NCI-H2107 treated with DMSO at 0.1 percent for 48 hours (cell line): Measurements from ENCODE around the gene ABHD3.
"Not testable (repeated sequence)": the region's sequence is repeated elsewhere in the genome, so short reads cannot be mapped to it uniquely, and the experiment has no call there.

Source experiments
- DNase-seq: peaks from one replicate; lab custom pipeline; 2025; ENCODE audit not compliant: unreplicated experiment; lab: John Stamatoyannopoulos, UW

ABHD3 gene

DNA sequence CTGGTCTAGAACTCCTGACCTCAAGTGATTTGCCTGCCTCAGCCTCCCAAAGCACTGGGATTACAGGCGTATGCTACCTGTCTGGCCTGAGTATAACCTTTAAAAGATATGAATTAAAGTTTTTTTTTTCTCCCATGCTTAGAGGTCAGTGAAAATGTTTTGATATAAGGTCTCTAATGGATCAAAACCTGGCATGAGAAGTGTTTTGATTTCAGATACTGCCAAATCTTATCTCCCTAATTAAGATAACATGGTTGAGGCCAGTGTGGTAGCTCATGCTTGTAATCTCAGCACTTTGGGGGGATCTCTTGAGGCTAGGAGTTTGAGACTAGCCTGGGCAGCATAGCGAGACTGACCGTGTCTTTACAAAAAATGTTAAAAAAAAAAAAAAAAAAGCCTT lies 51.2 kb downstream of the ABHD3 start:
- DNase-seq = no peak

DNA sequence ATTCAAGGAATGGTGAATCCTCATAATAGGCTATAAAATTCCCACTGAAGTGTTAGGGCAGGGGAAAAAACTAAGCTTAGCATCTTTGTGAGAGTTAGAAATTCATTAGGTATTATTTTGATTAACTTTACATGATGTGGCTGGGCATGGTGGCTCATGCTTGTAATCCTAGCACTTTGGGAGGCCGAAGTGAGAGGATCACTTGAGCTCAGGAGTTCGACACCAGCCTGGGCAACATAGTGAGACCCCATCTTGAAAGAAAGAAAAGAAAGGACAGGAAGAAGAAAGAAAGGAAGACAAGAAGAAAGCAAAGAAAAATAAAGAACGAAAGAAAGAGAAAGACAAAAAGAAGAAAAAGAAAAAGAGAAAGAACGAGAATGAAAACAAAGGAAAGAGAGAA lies 52.5 kb downstream of the ABHD3 start:
- DNase-seq = no peak

DNA sequence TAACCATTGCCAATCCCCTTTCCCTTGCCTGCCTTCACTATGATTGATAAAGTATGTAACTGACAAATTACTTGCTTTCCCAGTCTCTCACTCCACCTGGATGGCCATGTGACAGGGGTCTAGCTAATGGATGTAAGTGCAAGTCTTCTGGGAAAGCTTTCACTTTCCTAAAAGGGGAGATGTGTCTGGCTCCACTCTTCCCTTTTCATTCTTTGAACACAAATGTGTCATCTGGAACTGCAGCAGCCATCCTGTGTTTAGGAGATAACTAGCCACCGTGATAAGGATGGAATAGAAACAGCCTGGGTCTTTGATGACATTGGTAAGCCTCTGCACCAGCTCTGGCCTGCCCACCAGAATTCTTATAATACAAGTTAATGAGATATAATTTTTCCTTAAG lies 54.3 kb downstream of the ABHD3 start:
- DNase-seq = no peak

DNA sequence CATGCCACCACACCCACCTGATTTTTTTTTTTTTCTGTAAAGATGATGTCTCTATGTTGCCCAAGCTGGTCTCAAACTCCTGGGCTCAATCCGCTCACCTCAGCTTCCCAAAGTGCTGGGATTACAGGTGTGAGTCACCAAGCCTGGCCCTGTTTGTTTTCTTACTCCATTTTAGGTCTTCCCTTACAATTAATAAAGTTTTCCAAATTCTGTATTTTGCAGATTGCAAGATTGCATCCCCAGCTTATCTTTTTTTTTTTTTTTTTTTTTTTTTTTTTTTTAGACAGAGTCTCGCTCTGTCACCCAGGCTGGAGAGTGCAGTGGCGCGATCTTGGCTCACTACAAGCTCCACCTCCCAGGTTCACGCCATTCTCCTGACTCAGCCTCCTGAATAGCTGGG lies 64.2 kb downstream of the ABHD3 start:
- not testable (repeated sequence) for DNase-seq

DNA sequence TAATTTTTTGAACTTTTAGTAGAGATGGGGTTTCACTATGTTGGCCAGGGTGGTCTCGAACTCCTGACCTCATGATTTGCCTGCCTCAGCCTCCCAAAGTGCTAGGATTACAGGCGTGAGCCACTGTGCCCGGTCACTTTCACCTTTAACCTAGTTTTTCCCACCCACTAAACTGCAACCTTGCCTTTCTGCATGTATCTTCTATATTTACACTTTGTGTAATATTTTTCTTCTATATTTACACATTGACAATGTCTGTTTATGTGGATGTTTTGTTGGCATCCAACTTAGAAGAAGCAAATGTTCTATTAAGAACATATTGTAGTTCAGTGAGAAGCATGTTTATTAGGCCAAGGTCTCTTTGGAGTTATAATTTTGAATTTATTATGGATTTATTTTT lies 65.8 kb downstream of the ABHD3 start:
- no peak for DNase-seq

DNA sequence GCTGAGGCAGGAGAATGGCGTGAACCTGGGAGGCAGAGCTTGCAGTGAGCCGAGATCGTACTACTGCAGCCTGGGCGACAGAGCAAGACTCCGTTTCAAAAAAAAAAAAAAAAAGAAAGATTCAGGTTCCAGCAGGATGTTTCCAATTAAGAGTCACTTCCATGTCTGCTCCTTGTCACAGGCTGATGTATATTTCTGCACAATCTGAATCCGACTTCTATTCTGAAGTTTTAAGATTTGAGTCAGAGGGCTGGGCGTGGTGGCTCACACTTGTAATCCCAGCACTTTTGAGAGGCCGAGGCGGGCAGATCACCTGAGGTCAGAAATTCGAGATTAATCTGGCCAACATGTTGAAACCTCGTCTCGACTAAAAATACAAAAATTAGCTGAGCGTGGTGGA lies 67.8 kb downstream of the ABHD3 start:
- DNase-seq = no peak

DNA sequence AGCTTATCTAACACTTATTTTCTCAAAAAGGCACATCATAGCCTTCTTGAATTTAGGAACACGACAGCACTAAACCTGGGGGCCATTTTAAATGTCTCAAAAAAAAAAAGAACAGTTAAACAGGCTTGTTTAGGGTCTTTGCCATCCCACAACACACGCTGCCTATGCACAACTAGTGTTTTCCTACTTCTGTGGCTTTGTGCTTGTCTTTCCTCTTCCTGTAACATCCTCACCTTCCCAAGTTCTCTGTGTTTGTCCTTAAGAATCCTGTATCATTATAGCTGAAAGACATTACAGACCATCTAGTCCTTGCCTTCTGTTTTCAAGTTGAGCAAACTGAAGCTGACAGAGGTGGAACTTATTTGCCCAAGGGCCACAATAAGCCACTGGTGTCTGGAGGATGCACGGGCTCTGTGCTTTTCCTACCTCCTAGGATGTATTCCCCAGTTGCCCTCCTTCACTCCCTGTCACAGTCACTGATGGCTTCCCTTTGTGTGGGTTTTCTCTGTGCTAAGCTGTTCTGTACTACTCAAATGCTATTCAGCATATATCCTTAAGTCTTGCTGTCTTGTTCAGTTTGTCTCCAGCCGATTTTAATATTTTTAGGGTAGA lies 69.9 kb downstream of the ABHD3 start:
- no peak for DNase-seq

DNA sequence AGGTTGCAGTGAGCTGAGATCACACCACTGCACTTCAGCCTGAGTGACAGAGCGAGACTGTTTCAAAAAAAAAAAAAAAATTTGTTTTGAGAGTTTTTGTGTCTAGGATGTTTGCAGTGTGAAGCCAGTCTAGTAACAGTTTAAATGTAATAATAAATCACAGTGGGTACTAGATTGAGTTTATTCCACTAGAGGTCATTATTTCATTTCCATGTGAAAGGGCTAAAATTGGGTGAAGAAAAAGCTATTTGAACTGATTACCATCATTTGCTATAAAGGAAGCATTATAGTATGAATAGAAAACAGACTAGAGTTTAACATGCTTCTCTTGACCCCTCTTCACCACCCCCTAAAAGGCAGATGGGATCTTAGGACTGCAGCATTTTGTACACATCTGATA lies 72.2 kb downstream of the ABHD3 start:
- DNase-seq = no peak

DNA sequence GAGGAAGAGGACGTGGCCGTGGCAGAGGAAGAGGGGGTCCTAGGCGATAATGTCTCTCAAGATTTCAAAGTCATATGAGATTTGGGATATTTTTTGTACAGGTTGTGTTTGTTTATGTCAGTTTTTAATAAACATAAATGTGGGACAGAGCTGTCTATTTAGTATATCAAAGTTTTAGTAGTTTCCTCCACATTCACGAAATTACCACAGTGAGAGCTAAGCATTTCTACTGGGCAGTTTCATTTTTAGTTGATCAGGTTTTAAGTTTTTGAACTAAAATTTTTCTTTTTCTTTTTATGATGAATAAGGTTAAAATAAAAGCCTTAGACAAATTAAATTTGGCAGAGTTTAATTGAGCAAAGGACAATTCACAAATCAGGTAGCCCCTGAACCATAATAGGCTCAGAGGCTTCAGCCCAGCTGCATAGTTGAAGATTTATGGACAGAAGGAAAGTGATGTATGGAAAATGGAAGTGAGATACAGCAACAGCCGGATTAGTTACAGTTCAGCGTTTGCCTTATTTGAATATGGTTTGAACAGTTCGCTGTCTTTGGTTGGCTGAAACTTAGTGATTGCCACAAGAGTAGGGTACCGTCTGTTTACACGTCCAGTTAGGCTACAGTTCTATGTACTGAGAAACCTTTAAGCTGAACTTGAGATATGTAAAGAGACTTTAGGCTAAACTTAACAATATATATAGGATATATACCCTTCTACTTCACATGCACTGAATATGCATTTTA lies 75.3 kb downstream of the ABHD3 start:
- no peak for DNase-seq

DNA sequence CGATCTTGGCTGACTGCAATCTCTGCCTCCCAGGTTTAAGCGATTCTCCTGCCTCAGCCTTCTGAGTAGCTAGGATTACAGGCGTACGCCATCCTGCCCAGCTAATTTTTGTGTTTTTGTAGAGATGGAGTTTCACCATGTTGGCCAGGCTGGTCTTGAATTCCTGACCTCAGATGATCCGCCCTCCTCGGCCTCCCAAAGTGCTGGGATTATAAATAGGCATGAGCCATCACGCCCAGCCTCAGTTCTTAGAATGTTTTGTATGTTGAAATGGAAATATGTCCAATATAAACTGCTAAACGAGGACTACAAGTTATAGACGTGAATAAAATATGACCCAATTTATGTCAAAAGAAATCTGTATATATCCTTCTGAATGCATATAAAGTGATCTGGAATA lies 82.9 kb downstream of the ABHD3 start:
- DNase-seq = not testable (repeated sequence)

DNA sequence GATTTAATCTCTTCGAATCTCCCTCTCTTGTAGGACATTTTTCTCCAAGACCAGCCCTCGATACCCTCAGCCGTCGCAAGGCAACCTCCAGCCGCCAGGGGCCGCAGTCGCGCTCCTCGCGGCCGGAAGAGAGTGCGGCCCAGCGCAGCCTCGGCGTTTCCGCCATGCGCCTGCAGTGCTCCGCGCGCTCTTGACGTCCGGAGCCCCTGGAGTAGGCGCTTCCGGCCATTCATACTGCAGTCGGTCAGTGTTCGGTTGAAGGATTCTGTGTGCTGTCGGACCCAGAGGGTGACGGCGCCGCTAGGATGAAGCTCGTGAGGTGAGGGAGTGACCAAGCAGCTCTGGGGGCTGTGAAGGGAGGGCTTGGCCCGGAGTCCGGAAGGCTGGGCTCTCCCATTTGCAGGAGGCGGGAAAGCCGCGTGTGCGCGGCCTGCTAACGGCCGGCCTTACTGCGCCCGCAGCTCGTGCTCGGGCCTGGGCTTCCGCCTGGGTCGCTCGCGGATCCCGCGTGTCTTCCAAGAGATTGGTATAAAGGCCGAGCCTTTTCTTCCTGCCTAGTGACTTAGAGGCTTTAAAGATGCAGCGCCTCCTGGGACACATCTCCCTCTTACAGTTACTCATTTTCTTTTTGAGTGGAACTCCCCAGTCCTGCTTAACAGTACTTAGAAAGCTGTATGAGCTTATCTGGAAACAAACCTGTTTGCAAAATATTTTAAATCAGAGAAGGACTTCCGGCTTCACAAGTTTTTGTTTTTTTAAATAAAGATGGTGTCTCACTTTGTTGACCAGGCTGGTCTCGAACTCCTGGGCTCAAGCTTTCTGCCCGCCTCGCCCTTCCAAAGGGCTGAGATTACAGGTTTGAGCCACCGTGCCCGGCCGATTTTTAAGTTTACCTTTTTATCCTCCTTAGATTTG lies 92.2 kb downstream of the ABHD3 start, which contains the start of gene SNRPD1:
TSS of gene SNRPD1 (plus strand) at position 190 of the 915 bp plus-strand sequence. CDS start at position 306, 116 bp downstream.
- DNase-seq = peak; percentile 49

DNA sequence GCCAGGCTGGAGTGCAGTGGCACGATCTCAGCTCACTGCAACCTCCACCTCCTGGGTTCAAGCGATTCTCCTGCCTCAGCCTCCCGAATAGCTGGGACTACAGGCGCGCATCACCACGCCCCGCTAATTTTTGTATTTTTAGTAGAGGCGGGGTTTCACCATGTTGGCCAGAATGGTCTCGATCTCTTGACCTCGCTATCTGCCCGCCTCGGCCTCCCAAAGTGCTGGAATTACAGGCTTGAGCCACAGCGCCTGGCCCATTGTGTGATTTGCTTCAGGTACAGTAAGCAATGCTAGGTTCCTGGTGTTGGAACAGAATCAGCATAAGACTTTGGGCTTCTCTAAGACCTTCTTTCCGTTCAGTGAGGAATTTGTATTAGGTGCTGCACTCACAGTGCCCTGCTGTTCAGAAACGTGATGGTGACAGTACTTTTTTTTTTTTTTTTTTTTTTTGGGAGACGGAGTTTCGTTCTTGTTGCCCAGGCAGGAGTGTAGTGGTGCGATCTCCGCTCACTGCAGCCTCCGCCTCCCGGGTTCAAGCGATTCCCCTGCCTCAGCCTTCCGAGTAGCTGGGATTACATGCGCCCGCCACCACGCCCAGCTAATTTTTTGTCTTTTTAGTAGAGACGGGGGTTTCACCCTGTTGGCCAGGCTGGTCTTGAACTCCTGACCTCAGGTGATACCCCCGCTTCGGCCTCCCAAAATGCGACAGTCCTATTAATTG lies 93.0 kb downstream of the ABHD3 start:
- not testable (repeated sequence) for DNase-seq

DNA sequence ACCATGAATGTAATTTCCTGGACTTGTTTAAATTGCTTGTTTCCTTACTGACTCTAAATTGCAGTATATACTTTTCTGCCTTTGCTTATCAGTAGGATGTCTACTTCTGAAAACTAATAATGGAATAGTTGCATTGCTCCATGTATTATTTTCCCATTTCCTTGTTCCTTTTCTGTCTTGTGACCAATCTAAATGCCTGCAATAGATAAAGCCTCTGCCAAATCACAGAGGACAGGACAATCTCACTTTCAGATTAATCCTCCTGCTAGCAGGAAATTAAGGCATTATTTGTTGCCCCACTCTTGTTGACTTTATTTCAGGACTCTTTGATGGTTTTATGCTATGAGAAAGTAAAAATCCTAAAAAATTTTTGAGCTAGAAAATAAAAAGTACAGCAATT lies 99.4 kb downstream of the ABHD3 start:
- no peak for DNase-seq

DNA sequence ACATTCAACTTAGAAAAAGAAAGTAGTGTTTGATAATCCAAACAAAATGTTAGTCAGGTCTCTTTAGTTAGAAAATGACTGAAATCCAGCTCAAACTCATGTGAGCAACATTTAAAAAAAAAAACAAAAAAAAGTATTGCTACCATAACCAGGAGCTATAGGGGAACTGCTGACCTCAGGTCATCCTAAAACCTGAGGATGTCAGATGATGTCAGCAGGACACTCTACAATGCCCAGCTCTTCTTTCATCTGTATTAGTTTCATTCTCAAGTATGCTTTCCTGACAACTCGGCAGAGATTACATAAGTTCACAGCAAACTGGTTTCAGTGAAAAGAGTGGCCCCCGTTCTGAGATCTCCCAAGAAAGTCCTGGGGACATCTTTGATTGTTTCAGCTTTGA lies 99.9 kb downstream of the ABHD3 start:
- DNase-seq = no peak

DNA sequence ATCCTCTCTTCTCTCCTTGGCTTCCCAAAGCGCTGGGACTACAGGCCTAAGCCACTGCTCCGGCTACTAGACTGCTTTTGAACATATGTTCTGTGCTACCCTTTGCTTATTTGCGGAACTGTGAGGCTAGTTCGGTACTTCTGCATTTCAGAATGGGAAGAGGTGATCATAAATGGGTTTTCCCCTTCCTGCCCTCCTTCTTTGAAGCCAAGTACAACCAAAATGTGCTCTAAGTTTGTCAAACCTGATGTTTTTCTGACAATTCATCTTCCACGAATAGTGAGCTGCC lies 102.3 kb downstream of the ABHD3 start:
- no peak for DNase-seq
